ENCODE measurements around the gene GLRA3.

Gene GLRA3

DNA sequence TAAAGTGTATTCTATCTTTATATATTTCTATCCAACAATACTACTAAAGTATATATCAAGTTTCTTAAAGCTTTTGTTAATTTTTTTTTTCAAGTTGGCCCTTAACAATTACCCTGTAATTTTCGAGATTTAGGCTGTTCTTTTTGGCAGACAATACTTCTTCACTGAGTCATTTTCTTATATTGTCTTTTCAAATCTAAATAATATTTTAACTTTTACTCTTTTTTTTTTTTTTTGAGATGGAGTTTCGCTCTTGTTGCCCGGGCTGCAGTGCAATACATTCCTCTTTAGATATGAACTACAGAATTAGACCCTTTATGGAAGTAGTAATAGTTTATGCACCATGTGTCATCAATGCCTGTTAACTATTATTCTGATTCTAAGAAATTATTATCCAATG is 120.7 kb downstream of the GLRA3 start:
- DNase-seq (ENCODE audit: low read depth), result no peak
- H3K4me3 ChIP-seq (ENCODE audit: low read depth, low read length), result no peak overlapping the region
- TF ChIP-seq, protein P1, sequence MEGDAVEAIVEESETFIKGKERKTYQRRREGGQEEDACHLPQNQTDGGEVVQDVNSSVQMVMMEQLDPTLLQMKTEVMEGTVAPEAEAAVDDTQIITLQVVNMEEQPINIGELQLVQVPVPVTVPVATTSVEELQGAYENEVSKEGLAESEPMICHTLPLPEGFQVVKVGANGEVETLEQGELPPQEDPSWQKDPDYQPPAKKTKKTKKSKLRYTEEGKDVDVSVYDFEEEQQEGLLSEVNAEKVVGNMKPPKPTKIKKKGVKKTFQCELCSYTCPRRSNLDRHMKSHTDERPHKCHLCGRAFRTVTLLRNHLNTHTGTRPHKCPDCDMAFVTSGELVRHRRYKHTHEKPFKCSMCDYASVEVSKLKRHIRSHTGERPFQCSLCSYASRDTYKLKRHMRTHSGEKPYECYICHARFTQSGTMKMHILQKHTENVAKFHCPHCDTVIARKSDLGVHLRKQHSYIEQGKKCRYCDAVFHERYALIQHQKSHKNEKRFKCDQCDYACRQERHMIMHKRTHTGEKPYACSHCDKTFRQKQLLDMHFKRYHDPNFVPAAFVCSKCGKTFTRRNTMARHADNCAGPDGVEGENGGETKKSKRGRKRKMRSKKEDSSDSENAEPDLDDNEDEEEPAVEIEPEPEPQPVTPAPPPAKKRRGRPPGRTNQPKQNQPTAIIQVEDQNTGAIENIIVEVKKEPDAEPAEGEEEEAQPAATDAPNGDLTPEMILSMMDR (IDR thresholded peaks at IDR 0.05; ENCODE audit: insufficient read depth, low read depth, low read length, missing control alignments), result no peak

DNA sequence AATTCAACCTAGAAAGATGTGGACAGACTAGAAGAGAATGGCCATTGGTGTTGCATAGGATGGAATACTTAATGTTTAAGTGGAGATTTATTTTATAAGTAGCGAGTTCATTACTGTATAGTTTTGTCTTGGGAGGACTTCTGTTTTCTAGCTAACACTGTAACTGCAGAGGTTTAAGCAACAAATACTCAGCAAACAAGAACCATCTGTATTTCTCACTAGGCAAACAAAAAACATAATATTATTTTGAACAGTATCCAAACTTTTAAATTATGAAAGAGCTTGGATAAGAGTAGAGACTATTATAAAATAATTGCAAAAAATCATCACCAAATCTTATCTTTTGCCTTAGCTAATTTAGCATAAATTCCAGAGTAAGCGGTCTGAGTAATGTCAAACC is 121.1 kb downstream of the GLRA3 start:
- DNase-seq (ENCODE audit: low read depth), result no peak
- H3K4me3 ChIP-seq (ENCODE audit: low read depth, low read length), result no peak overlapping the region
- TF ChIP-seq, protein P1 (IDR thresholded peaks at IDR 0.05; ENCODE audit: insufficient read depth, low read depth, low read length, missing control alignments), result no peak

DNA sequence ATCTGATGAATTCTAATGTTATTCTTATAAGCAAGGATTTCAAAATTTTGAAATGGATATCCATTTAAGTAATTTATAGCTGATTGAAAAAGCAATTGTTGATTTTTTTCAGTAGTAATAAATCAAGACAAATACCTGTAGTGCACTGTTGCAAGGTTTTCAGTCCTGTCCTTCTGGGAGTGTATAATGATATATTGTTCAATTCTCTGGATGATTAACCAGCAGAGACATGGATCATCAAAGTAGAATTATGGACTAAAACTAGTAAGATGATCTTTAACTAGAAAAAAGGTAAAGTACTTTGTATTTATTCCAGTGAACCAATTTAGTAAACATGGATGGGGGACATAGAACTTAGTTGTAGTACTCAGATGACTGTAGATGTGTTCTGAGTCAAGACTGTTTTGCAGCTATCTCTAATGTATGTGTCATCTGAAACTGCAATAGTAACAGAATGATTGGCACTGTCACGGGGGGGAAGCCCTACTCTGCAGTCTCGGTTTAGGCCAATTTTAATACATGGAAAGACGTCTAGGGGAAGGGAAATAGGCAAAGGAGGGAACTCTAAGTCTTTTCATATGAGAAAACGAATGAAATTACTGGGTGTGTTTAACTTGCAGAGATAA is 121.9 kb downstream of the GLRA3 start:
- peak; percentile 31 for DNase-seq (ENCODE audit: low read depth)
- TF ChIP-seq, protein P1 (IDR thresholded peaks at IDR 0.05; ENCODE audit: insufficient read depth, low read depth, low read length, missing control alignments), result no peak
- H3K4me3 ChIP-seq (ENCODE audit: low read depth, low read length), result no peak overlapping the region

DNA sequence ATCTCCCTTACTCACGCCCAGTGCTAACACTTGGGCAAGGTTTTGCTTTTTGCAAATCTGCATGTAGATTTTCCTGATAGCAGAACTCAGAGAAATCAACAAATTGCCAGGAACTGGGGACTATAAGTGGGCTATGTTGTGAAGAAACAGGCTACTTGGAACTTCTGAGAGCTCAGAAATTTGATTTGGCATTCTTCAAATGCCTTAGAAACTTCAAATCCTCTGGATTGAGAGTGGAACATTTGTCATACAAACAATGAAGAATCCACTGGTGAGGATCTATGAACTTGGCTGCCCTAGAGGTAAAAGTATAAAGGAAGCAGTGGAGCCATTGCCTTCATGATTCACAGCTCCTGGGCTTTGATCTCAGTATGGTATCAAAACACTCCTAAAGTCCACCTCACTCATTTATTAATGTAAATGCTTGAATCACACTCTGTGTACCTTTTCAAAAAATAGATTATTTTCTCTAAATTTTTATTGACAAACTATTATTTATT is 126.0 kb downstream of the GLRA3 start:
- TF ChIP-seq, protein P1 (IDR thresholded peaks at IDR 0.05; ENCODE audit: insufficient read depth, low read depth, low read length, missing control alignments), result no peak
- H3K4me3 ChIP-seq (ENCODE audit: low read depth, low read length), result no peak overlapping the region
- DNase-seq (ENCODE audit: low read depth), result no peak

DNA sequence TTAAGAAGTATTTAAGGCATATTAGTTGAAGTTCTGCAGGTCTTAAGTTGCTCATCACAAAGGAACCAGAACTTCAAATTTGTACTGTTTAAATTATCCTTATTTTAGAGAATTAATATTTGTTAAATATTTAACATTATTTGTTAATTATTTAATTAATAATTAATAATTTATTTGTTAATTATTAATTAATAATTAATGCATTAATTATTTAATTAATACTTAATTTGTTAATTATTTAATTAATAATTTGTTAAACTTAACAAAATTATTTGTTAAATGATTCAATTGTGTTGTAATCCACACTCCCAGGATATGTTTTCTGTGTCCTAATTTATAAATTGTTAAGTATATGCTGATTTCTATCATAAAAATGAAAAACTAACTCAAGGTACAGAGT is 129.4 kb downstream of the GLRA3 start:
- H3K4me3 ChIP-seq (ENCODE audit: low read depth, low read length), result no peak overlapping the region
- DNase-seq (ENCODE audit: low read depth), result no peak
- TF ChIP-seq, protein P1 (IDR thresholded peaks at IDR 0.05; ENCODE audit: insufficient read depth, low read depth, low read length, missing control alignments), result no peak

DNA sequence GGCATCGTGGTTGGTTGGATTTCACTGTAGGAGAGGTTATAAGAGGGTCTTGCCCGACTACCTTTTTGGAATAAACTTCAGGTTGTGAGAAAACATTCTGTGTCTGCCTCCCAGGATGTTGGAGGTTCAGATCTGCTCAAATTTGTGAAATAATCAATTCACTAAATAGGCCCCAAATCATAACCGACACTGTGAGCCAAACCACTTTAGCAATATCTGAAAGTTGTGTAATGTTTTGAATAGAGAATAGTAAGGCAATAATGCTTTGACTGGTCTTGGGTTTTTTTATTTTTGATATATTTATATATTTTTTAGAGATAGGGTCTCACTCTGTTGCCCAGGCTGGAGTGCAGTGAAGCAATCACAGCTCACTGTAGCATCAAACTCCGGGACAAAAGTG is 131.2 kb downstream of the GLRA3 start:
- DNase-seq (ENCODE audit: low read depth), result no peak
- no peak overlapping the region for H3K4me3 ChIP-seq (ENCODE audit: low read depth, low read length)
- TF ChIP-seq, protein P1 (IDR thresholded peaks at IDR 0.05; ENCODE audit: insufficient read depth, low read depth, low read length, missing control alignments), result no peak

DNA sequence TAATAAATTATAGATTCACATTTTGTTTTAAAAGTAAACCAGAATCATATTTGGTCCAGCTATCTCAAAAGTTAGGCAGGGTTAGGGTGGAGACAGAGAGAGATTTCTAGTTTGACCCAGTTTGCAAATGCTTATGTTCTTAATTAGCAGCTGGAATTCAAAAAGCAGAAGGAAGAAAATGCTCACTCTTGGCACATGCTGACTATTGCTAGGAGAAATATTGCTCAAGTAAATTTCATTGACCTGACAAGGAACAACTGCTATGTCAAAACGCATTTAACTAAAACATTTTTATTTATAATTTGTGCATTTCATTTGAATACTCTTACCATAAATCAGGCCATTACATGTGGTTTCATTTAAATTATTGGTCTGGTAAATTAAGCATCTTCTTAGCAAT is 131.8 kb downstream of the GLRA3 start:
- no peak overlapping the region for H3K4me3 ChIP-seq (ENCODE audit: low read depth, low read length)
- TF ChIP-seq, protein P1 (IDR thresholded peaks at IDR 0.05; ENCODE audit: insufficient read depth, low read depth, low read length, missing control alignments), result no peak
- no peak for DNase-seq (ENCODE audit: low read depth)
